WTC11 (cell line): ENCODE data around the gene ZDHHC1. TPM values are rescaled to one million over a fixed set of nuclear protein-coding genes. Genes with fewer than 3 reads are reported as not detected.

Experiments used
- ATAC-seq: fragments of 200-7000 bp; cut with Tn5 transposase; 2 replicates; pipeline ENCODE4 v1.10.0; 2021; ENCODE audit warnings: mild to moderate bottlenecking, moderate library complexity
- CTCF ChIA-PET: fragments of 300-600 bp; sonication (Branson Sonifier 250); formaldehyde crosslinking; loops from one replicate; lab custom pipeline; 2021; ENCODE audit warnings: antibody characterized with exemption; lab: Charles Lee
- POLR2A ChIA-PET: fragments of 350-600 bp; sonication (Branson Sonifier 250); formaldehyde crosslinking; loops from one replicate; lab custom pipeline; 2021; ENCODE audit warnings: antibody characterized with exemption; lab: Charles Lee
- DNase-seq: peaks from one replicate; pipeline ENCODE4 v3.0.0; 2021; ENCODE audit warnings: low spot score
- H3K27ac Mint-ChIP-seq: 2 replicates; pipeline ENCODE4 v1.8.0; 2021; ENCODE audit warnings: mixed read lengths
- H3K27me3 Mint-ChIP-seq: 2 replicates; pipeline ENCODE4 v1.8.0; 2021; ENCODE audit warnings: low read depth, mild to moderate bottlenecking, moderate library complexity, mixed read lengths
- H3K36me3 Mint-ChIP-seq: 2 replicates; pipeline ENCODE4 v1.8.0; 2021; ENCODE audit warnings: mixed read lengths
- H3K4me1 Mint-ChIP-seq: 2 replicates; pipeline ENCODE4 v1.8.0; 2022; ENCODE audit warnings: mixed read lengths
- H3K4me3 Mint-ChIP-seq: 2 replicates; pipeline ENCODE4 v1.8.0; 2021; ENCODE audit warnings: mild to moderate bottlenecking, moderate library complexity, mixed read lengths
- H3K9me3 Mint-ChIP-seq: 2 replicates; pipeline ENCODE4 v1.8.0; 2021; ENCODE audit warnings: mixed read lengths
- EMX1 ChIP-seq: fragments of 250-450 bp; sonication (Bioruptor Pico); IDR thresholded peaks from 2 replicates; pipeline ENCODE4 v1.8.0; 2021; ENCODE audit warnings: mild to moderate bottlenecking
- ESRRA ChIP-seq: sonication (generic); formaldehyde crosslinking; IDR thresholded peaks from 2 replicates; pipeline ENCODE4 v1.8.1; 2022; ENCODE audit warnings: mild to moderate bottlenecking, missing genetic modification reagents, borderline replicate concordance
- FOXP1 ChIP-seq: sonication (generic); formaldehyde crosslinking; IDR thresholded peaks from 2 replicates; pipeline ENCODE4 v1.8.0; 2022; ENCODE audit warnings: missing genetic modification reagents, mild to moderate bottlenecking, moderate library complexity, borderline replicate concordance
- HMGA2 ChIP-seq: fragments of 250-450 bp; sonication (Bioruptor Pico); IDR thresholded peaks from 2 replicates; pipeline ENCODE4 v1.4.0; 2021; ENCODE audit warnings: mild to moderate bottlenecking, moderate library complexity
- HMGXB4 ChIP-seq: sonication (generic); formaldehyde crosslinking; IDR thresholded peaks from 2 replicates; pipeline ENCODE4 v1.8.1; 2023; ENCODE audit warnings: mild to moderate bottlenecking, moderate library complexity, missing genetic modification reagents
- IRF2 ChIP-seq: sonication (generic); formaldehyde crosslinking; IDR thresholded peaks from 2 replicates; pipeline ENCODE4 v1.8.0; 2022; ENCODE audit warnings: low read depth, missing genetic modification reagents, borderline replicate concordance
- MYBL2 ChIP-seq: sonication (generic); formaldehyde crosslinking; IDR thresholded peaks from 2 replicates; pipeline ENCODE4 v1.8.1; 2023; ENCODE audit warnings: mild to moderate bottlenecking, moderate library complexity, missing genetic modification reagents
- NFYB ChIP-seq: sonication (generic); formaldehyde crosslinking; conservative IDR thresholded peaks from 2 replicates; pipeline ENCODE4 v1.8.0; 2022; ENCODE audit warnings: low read depth, missing genetic modification reagents
- RORB ChIP-seq: fragments of 250-450 bp; sonication (Bioruptor Pico); IDR thresholded peaks from 2 replicates; pipeline ENCODE4 v1.9.0; 2021; ENCODE audit warnings: mild to moderate bottlenecking
- SMAD3 ChIP-seq: sonication (generic); formaldehyde crosslinking; IDR thresholded peaks from 2 replicates; pipeline ENCODE4 v1.8.0; 2022; ENCODE audit warnings: missing genetic modification reagents, mild to moderate bottlenecking, borderline replicate concordance
- SMAD4 ChIP-seq: sonication (generic); formaldehyde crosslinking; IDR thresholded peaks from 2 replicates; pipeline ENCODE4 v1.8.0; 2022; ENCODE audit warnings: mild to moderate bottlenecking, missing genetic modification reagents
- TEAD4 ChIP-seq: sonication (generic); formaldehyde crosslinking; IDR thresholded peaks from 2 replicates; pipeline ENCODE4 v1.8.0; 2022; ENCODE audit warnings: mild to moderate bottlenecking, missing genetic modification reagents
- TP53 ChIP-seq: sonication (generic); formaldehyde crosslinking; IDR thresholded peaks from 2 replicates; pipeline ENCODE4 v1.8.1; 2023; ENCODE audit warnings: mild to moderate bottlenecking, missing genetic modification reagents
- ZNF138 ChIP-seq: sonication (generic); formaldehyde crosslinking; conservative IDR thresholded peaks from 2 replicates; pipeline ENCODE4 v1.8.1; 2022; ENCODE audit warnings: mild to moderate bottlenecking, moderate library complexity, missing genetic modification reagents
- ZNF263 ChIP-seq: sonication (generic); formaldehyde crosslinking; IDR thresholded peaks from 2 replicates; pipeline ENCODE4 v1.8.1; 2022; ENCODE audit warnings: low read depth, mild to moderate bottlenecking, moderate library complexity, missing genetic modification reagents
- total RNA-seq: library from RNA; stranded (reverse); gene quantifications from 3 replicates; pipeline ENCODE4 v1.2.3, GENCODE V29; 2021
- TF ChIP-seq, protein P1 (sequence below): sonication (generic); formaldehyde crosslinking; IDR thresholded peaks from 2 replicates; pipeline ENCODE4 v1.8.0; 2023; ENCODE audit warnings: mild to moderate bottlenecking, missing genetic modification reagents
- TF ChIP-seq, protein P2 (sequence below): sonication (generic); formaldehyde crosslinking; conservative IDR thresholded peaks from 2 replicates; pipeline ENCODE4 v1.8.1; 2022; ENCODE audit warnings: mild to moderate bottlenecking, missing genetic modification reagents
- TF ChIP-seq, protein P3 (sequence below): sonication (generic); formaldehyde crosslinking; IDR thresholded peaks from 2 replicates; pipeline ENCODE4 v1.8.1; 2023; ENCODE audit warnings: mild to moderate bottlenecking, missing genetic modification reagents, moderate library complexity

Gene ZDHHC1
- total RNA-seq, 1 experiment from 2014 or later, result 4.2 TPM

- ChIA-PET POLR2A (no interaction called here), CTCF (interaction anchor here (0.7 to 4.2 kb wide), 10 partner anchors 13 to 141 kb away, joined by 4 to 103 read pairs (median 34); partner anchors contain the start of genes KCTD19 and LRRC36)
- Mint-ChIP-seq H3K4me1 (peaks cover 34% of the 10 kb centered on the region), H3K27ac (no peak overlapping the region), H3K27me3 (peaks cover 29% of the 10 kb centered on the region), H3K9me3 (no peaks in the 10 kb centered on the region), H3K36me3 (no peaks in the 10 kb centered on the region), H3K4me3 (no peak overlapping the region)
- TF ChIP-seq ZNF263 (CRISPR knock-in tag) (no peak), SMAD4 (CRISPR knock-in tag) (no peak), MYBL2 (CRISPR knock-in tag) (no peak), EMX1 (no peak), RORB (CRISPR knock-in tag) (no peak)
- TF ChIP-seq, protein P1, sequence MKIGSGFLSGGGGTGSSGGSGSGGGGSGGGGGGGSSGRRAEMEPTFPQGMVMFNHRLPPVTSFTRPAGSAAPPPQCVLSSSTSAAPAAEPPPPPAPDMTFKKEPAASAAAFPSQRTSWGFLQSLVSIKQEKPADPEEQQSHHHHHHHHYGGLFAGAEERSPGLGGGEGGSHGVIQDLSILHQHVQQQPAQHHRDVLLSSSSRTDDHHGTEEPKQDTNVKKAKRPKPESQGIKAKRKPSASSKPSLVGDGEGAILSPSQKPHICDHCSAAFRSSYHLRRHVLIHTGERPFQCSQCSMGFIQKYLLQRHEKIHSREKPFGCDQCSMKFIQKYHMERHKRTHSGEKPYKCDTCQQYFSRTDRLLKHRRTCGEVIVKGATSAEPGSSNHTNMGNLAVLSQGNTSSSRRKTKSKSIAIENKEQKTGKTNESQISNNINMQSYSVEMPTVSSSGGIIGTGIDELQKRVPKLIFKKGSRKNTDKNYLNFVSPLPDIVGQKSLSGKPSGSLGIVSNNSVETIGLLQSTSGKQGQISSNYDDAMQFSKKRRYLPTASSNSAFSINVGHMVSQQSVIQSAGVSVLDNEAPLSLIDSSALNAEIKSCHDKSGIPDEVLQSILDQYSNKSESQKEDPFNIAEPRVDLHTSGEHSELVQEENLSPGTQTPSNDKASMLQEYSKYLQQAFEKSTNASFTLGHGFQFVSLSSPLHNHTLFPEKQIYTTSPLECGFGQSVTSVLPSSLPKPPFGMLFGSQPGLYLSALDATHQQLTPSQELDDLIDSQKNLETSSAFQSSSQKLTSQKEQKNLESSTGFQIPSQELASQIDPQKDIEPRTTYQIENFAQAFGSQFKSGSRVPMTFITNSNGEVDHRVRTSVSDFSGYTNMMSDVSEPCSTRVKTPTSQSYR (CRISPR knock-in tag), result no peak
- no peak for DNase-seq
- ATAC-seq, result no peak
Measured at GRCh38 chr16:67400901-67401300, 15.4 kb downstream of the ZDHHC1 start.

DNA sequence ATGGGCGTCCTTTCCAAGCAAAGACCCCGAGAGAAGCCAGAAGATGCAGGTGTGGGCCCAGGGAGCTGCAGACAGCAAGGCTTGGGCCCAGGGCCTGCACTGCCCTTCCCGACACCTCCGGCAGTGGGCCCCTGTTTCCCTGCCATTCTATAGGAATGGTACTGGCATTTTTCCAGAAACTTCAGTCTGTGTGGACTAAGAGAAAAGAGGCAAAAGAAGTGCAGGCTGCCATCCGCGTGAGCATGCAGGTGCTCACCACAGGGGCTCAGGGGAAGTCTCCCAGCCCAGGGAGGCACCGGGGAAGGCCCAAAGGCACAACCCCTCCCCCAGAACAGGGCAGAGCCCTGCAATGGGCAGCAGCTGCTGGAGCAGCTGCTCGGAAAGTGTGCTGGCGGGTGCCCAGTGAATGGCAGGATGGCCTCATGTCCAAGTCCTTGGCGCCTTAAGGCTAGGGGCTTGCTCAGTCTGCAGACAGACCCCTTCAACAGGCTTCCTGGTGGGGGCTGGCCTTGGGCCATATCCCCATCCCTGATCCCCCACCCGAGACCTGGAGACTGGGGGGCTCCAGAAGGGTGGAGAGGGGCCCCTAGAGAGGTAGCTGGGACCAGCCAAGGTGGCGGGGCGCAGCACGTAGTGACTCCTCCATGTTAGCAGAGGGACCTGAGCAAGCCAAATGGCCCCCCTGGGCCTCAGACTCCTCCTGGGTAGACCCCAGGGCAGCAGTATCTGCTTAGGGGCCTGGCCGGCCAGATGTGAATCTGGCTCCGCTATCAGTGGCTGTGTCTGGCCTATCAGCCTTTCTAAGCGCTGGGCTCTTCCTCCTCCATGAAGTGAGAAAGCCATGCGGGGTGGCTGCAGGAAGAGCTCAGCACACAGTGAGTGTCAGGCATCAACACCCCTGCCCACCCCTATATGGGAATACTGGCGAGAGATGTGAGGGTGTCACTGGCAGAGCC lies 16.2 kb downstream of the ZDHHC1 start:
- POLR2A ChIA-PET, result interaction anchor here (0.6 kb wide), 2 partner anchors 107 to 115 kb away, joined by 3 to 4 read pairs; no protein-coding TSS in a partner anchor
- peaks cover 33% of the 10 kb centered on the region for H3K4me1 Mint-ChIP-seq
- H3K27me3 Mint-ChIP-seq, result peaks cover 38% of the 10 kb centered on the region
- no peak for DNase-seq
- no peak overlapping the region for H3K4me3 Mint-ChIP-seq
- no peaks in the 10 kb centered on the region for H3K36me3 Mint-ChIP-seq
- TF ChIP-seq HMGXB4 (peak; percentile 56; the same call in 1 of the 2 replicates), NFYB (no peak), RORB (CRISPR knock-in tag) (no peak)
- TF ChIP-seq, all 79 proteins: peak for 1
- Mint-ChIP-seq H3K9me3 (no peaks in the 10 kb centered on the region), H3K27ac (no peak overlapping the region)
- CTCF ChIA-PET, result interaction anchor here (0.5 to 4.2 kb wide), 65 partner anchors 8 to 615 kb away, joined by 3 to 103 read pairs (median 6); partner anchors contain the start of genes ATP6V0D1, B3GNT9, DPEP2NB and ELMO3
- no peak for ATAC-seq

- peak; percentile 90 for DNase-seq
- H3K4me3 Mint-ChIP-seq, result no peak overlapping the region
- H3K36me3 Mint-ChIP-seq, result no peaks in the 10 kb centered on the region
- ATAC-seq, result peak; percentile 83
- H3K4me1 Mint-ChIP-seq, result peaks cover 26% of the 10 kb centered on the region
- H3K27me3 Mint-ChIP-seq, result peaks cover 44% of the 10 kb centered on the region
- POLR2A ChIA-PET, result interaction anchor here (0.6 kb wide), 2 partner anchors 107 to 115 kb away, joined by 3 to 4 read pairs; no protein-coding TSS in a partner anchor
- H3K27ac Mint-ChIP-seq, result no peak overlapping the region
- CTCF ChIA-PET, result interaction anchor here (0.5 to 4.2 kb wide), 64 partner anchors 9 to 616 kb away, joined by 3 to 103 read pairs (median 6); partner anchors contain the start of genes ATP6V0D1, B3GNT9, DPEP2NB and ELMO3
- no peaks in the 10 kb centered on the region for H3K9me3 Mint-ChIP-seq
- TF ChIP-seq TP53 (CRISPR knock-in tag), result 0 out of 2 replicates have a peak, but pooled peaks have one; percentile 36
- no peak for TF ChIP-seq TEAD4 (CRISPR knock-in tag)
- TF ChIP-seq, protein P1 (CRISPR knock-in tag), result 0 out of 2 replicates have a peak, but pooled peaks have one; percentile 32
- peak; percentile 24; the same call in 1 of the 2 replicates for TF ChIP-seq FOXP1
- TF ChIP-seq ZNF138 (CRISPR knock-in tag), result 0 out of 2 replicates have a peak, but pooled peaks have one; percentile 67
- TF ChIP-seq NFYB, result no peak
- 0 out of 2 replicates have a peak, but pooled peaks have one; percentile 39 for TF ChIP-seq SMAD3
- TF ChIP-seq HMGA2 (CRISPR knock-in tag), result no peak
- TF ChIP-seq, protein P2, sequence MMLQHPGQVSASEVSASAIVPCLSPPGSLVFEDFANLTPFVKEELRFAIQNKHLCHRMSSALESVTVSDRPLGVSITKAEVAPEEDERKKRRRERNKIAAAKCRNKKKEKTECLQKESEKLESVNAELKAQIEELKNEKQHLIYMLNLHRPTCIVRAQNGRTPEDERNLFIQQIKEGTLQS, result no peak
- TF ChIP-seq IRF2 (CRISPR knock-in tag), result no peak
- TF ChIP-seq ESRRA, result no peak
- TF ChIP-seq, protein P3, sequence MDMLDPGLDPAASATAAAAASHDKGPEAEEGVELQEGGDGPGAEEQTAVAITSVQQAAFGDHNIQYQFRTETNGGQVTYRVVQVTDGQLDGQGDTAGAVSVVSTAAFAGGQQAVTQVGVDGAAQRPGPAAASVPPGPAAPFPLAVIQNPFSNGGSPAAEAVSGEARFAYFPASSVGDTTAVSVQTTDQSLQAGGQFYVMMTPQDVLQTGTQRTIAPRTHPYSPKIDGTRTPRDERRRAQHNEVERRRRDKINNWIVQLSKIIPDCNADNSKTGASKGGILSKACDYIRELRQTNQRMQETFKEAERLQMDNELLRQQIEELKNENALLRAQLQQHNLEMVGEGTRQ (CRISPR knock-in tag), result peak; percentile 32; the same call in 1 of the 2 replicates
- TF ChIP-seq SMAD4 (CRISPR knock-in tag), result no peak
Measured at GRCh38 chr16:67399218-67399733, 17.0 kb downstream of the ZDHHC1 start.
